Ishikawa (cell line): ENCODE data around the gene PLEKHA6.

ENCODE experiments used
- EGR1 ChIP-seq: IDR thresholded peaks from 2 replicates; pipeline ENCODE4 v1.6.1; 2012
- TEAD4 ChIP-seq: IDR thresholded peaks from 2 replicates; pipeline ENCODE4 v1.6.1; 2012

DNA sequence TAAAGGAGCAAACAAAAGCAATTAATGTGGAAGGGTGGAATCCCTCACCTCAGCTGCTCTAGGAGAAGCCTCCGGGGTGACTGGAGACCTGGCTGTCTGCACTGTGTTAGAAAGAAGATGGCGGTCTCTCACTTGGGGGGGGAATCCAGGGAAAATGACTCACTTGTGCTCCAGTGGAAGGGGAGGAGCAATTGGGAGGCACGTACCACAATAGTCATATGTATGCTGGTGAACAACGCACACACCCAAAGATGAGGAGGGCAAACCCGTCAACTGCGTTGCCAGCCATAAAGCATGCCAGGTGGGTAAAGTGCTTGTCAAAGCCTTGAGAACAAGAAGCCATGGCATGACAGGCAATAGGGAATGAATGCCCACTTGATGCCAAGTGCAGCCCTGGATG, 22.1 kb downstream of the PLEKHA6 start:
- TF ChIP-seq TEAD4: no peak
- TF ChIP-seq EGR1: no peak
